ENCODE data around the gene CFAP43. TPM values are rescaled to one million over a fixed set of nuclear protein-coding genes. Genes with fewer than 3 reads are reported as not detected.

CFAP43 gene
- total RNA-seq, 1 donor from 2014 or later, result 0.63 TPM

- H3K9me3 Mint-ChIP-seq, result peaks cover 4% of the 10 kb centered on the region
- no peak overlapping the region for H3K4me3 Mint-ChIP-seq
- H3K4me1 Mint-ChIP-seq, result no peaks in the 10 kb centered on the region
- DNase-seq (ENCODE audit: low read depth, low spot score), result no peak
- no peaks in the 10 kb centered on the region for H3K36me3 Mint-ChIP-seq (ENCODE audit: low read depth)
- no peak overlapping the region for H3K27ac Mint-ChIP-seq (ENCODE audit: unreplicated experiment)
- peaks cover 2% of the 10 kb centered on the region for H3K27me3 Mint-ChIP-seq (ENCODE audit: low read depth)
- TF ChIP-seq CTCF (conservative IDR thresholded peaks at IDR 0.05), result no peak
Measured at GRCh38 chr10:104170610-104171254, 61.4 kb downstream of the CFAP43 start.

- Mint-ChIP-seq H3K27ac (ENCODE audit: unreplicated experiment) (no peak overlapping the region), H3K9me3 (peaks cover 21% of the 10 kb centered on the region), H3K4me1 (no peaks in the 10 kb centered on the region), H3K27me3 (ENCODE audit: low read depth) (peaks cover 30% of the 10 kb centered on the region), H3K36me3 (ENCODE audit: low read depth) (peaks cover 13% of the 10 kb centered on the region), H3K4me3 (no peak overlapping the region)
- no peak for DNase-seq (ENCODE audit: low read depth, low spot score)
- no peak for TF ChIP-seq CTCF (conservative IDR thresholded peaks at IDR 0.05)
Measured at GRCh38 chr10:104155591-104155990, 76.6 kb downstream of the CFAP43 start.

- Mint-ChIP-seq H3K9me3 (peaks cover 15% of the 10 kb centered on the region), H3K27me3 (ENCODE audit: low read depth) (peaks cover 17% of the 10 kb centered on the region), H3K27ac (ENCODE audit: unreplicated experiment) (no peak overlapping the region), H3K36me3 (ENCODE audit: low read depth) (peaks cover 13% of the 10 kb centered on the region), H3K4me3 (no peak overlapping the region), H3K4me1 (no peaks in the 10 kb centered on the region)
- no peak for DNase-seq (ENCODE audit: low read depth, low spot score)
- TF ChIP-seq CTCF (conservative IDR thresholded peaks at IDR 0.05), result no peak
Measured at GRCh38 chr10:104151737-104152136, 80.4 kb downstream of the CFAP43 start.

GRCh38 chr10:104150139-104150538 is 82.0 kb downstream of the CFAP43 start:
- H3K36me3 Mint-ChIP-seq (ENCODE audit: low read depth), result peaks cover 13% of the 10 kb centered on the region
- no peaks in the 10 kb centered on the region for H3K4me1 Mint-ChIP-seq
- no peak for DNase-seq (ENCODE audit: low read depth, low spot score)
- TF ChIP-seq CTCF (conservative IDR thresholded peaks at IDR 0.05), result no peak
- peaks cover 14% of the 10 kb centered on the region for H3K27me3 Mint-ChIP-seq (ENCODE audit: low read depth)
- peaks cover 15% of the 10 kb centered on the region for H3K9me3 Mint-ChIP-seq
- no peak overlapping the region for H3K4me3 Mint-ChIP-seq
- H3K27ac Mint-ChIP-seq (ENCODE audit: unreplicated experiment), result no peak overlapping the region

GRCh38 chr10:104146882-104147281 is 85.3 kb downstream of the CFAP43 start:
- no peak overlapping the region for H3K4me3 Mint-ChIP-seq
- H3K27me3 Mint-ChIP-seq (ENCODE audit: low read depth), result peaks cover 9% of the 10 kb centered on the region
- DNase-seq (ENCODE audit: low read depth, low spot score), result no peak
- H3K36me3 Mint-ChIP-seq (ENCODE audit: low read depth), result peaks cover 4% of the 10 kb centered on the region
- H3K27ac Mint-ChIP-seq (ENCODE audit: unreplicated experiment), result no peak overlapping the region
- H3K9me3 Mint-ChIP-seq, result peaks cover 8% of the 10 kb centered on the region
- TF ChIP-seq CTCF (conservative IDR thresholded peaks at IDR 0.05), result no peak
- no peaks in the 10 kb centered on the region for H3K4me1 Mint-ChIP-seq
